ENCODE measurements around the gene NDST1.

NDST1 gene

GRCh38 chr5:150604894-150605440 lies 97.0 kb downstream of the NDST1 start:
- H3K27me3 ChIP-seq (ENCODE audit: control insufficient read depth, low read length): peaks cover 6% of the 10 kb centered on the region; the same call in 1 of the 2 replicates
- no peaks in the 10 kb centered on the region for H3K36me3 ChIP-seq (ENCODE audit: control insufficient read depth, low read length)
- no peaks in the 10 kb centered on the region for H3F3A ChIP-seq (ENCODE audit: control insufficient read depth, insufficient read depth)
- H3K4me1 ChIP-seq (ENCODE audit: control insufficient read depth, low read length): no peaks in the 10 kb centered on the region
- H3K4me3 ChIP-seq (ENCODE audit: low read length): no peak overlapping the region
- H4K20me1 ChIP-seq (ENCODE audit: control insufficient read depth, insufficient read depth, low read depth, low read length): no peaks in the 10 kb centered on the region
- H3K79me2 ChIP-seq (ENCODE audit: control insufficient read depth, low read length): no peaks in the 10 kb centered on the region
- H3K9me3 ChIP-seq (ENCODE audit: control insufficient read depth, insufficient read depth, low read length): no peaks in the 10 kb centered on the region
- no peaks in the 10 kb centered on the region for H3K9me2 ChIP-seq (replicated peaks; ENCODE audit: control insufficient read depth, low read length)
- H3K27ac ChIP-seq (ENCODE audit: low read depth, low read length): no peak overlapping the region
- TF ChIP-seq CTCF (IDR thresholded peaks at IDR 0.05; ENCODE audit: low read depth, low read length, poor library complexity, severe bottlenecking) (no peak), EZH2phosphoT487 (IDR thresholded peaks at IDR 0.05; ENCODE audit: borderline replicate concordance, low read length) (no peak)
- H3K4me2 ChIP-seq (ENCODE audit: low read length): no peak overlapping the region

GRCh38 chr5:150605546-150605945 lies 97.6 kb downstream of the NDST1 start:
- Histone ChIP-seq H3K4me1 (ENCODE audit: control insufficient read depth, low read length) (no peaks in the 10 kb centered on the region), H3K27ac (ENCODE audit: low read depth, low read length) (no peak overlapping the region), H3K9me3 (ENCODE audit: control insufficient read depth, insufficient read depth, low read length) (no peaks in the 10 kb centered on the region), H3K27me3 (ENCODE audit: control insufficient read depth, low read length) (peaks cover 6% of the 10 kb centered on the region; the same call in 1 of the 2 replicates), H3F3A (ENCODE audit: control insufficient read depth, insufficient read depth) (no peaks in the 10 kb centered on the region), H3K79me2 (ENCODE audit: control insufficient read depth, low read length) (no peaks in the 10 kb centered on the region), H3K4me3 (ENCODE audit: low read length) (no peak overlapping the region), H3K9me2 (replicated peaks; ENCODE audit: control insufficient read depth, low read length) (no peaks in the 10 kb centered on the region), H3K36me3 (ENCODE audit: control insufficient read depth, low read length) (no peaks in the 10 kb centered on the region), H4K20me1 (ENCODE audit: control insufficient read depth, insufficient read depth, low read depth, low read length) (no peaks in the 10 kb centered on the region), H3K4me2 (ENCODE audit: low read length) (no peak overlapping the region)
- TF ChIP-seq EZH2phosphoT487 (IDR thresholded peaks at IDR 0.05; ENCODE audit: borderline replicate concordance, low read length) (no peak), CTCF (IDR thresholded peaks at IDR 0.05; ENCODE audit: low read depth, low read length, poor library complexity, severe bottlenecking) (no peak)

GRCh38 chr5:150606476-150606875 lies 98.5 kb downstream of the NDST1 start:
- H3K4me2 ChIP-seq (ENCODE audit: low read length): no peak overlapping the region
- no peaks in the 10 kb centered on the region for H3K4me1 ChIP-seq (ENCODE audit: control insufficient read depth, low read length)
- H3K79me2 ChIP-seq (ENCODE audit: control insufficient read depth, low read length): no peaks in the 10 kb centered on the region
- H3K27me3 ChIP-seq (ENCODE audit: control insufficient read depth, low read length): peaks cover 10% of the 10 kb centered on the region; the same call in 1 of the 2 replicates
- TF ChIP-seq EZH2phosphoT487 (IDR thresholded peaks at IDR 0.05; ENCODE audit: borderline replicate concordance, low read length) (no peak), CTCF (IDR thresholded peaks at IDR 0.05; ENCODE audit: low read depth, low read length, poor library complexity, severe bottlenecking) (no peak)
- no peaks in the 10 kb centered on the region for H4K20me1 ChIP-seq (ENCODE audit: control insufficient read depth, insufficient read depth, low read depth, low read length)
- no peaks in the 10 kb centered on the region for H3K9me3 ChIP-seq (ENCODE audit: control insufficient read depth, insufficient read depth, low read length)
- H3K9me2 ChIP-seq (replicated peaks; ENCODE audit: control insufficient read depth, low read length): no peaks in the 10 kb centered on the region
- H3K36me3 ChIP-seq (ENCODE audit: control insufficient read depth, low read length): no peaks in the 10 kb centered on the region
- H3K4me3 ChIP-seq (ENCODE audit: low read length): no peak overlapping the region
- H3K27ac ChIP-seq (ENCODE audit: low read depth, low read length): no peak overlapping the region
- no peaks in the 10 kb centered on the region for H3F3A ChIP-seq (ENCODE audit: control insufficient read depth, insufficient read depth)
